ENCODE results near the gene STAB1. TPM values are rescaled to one million over a fixed set of nuclear protein-coding genes. Genes with fewer than 3 reads are reported as not detected.

STAB1 gene
- total and polyA plus RNA-seq, 10 of the 15 experiments (the other 5 are each of a cell fraction or from before 2014, with no cell fraction given), result 0.46 TPM; not detected in 9

GRCh38 chr3:52524258-52524751 is 29.2 kb downstream of the STAB1 start:
- POLR2A ChIA-PET, result no interaction called here
- H3K9ac ChIP-seq (ENCODE audit: control insufficient read depth, insufficient read depth, low read length), result no peak overlapping the region
- SMC1A ChIA-PET (ENCODE audit: uncharacterized antibody, unreplicated experiment), result no interaction called here
- in situ Hi-C loops (cut with MboI), result no loop called here
- TF ChIP-seq TAF1 (IDR thresholded peaks at IDR 0.05; ENCODE audit: borderline replicate concordance, low read depth, low read length) (no peak), POLR2AphosphoS2 (IDR thresholded peaks at IDR 0.05; ENCODE audit: low read depth, low read length) (no peak), BMI1 (IDR thresholded peaks at IDR 0.05; ENCODE audit: borderline replicate concordance) (no peak)
- H3K4me2 ChIP-seq (ENCODE audit: control insufficient read depth, insufficient read depth), result no peak overlapping the region
- H3K27me3 ChIP-seq (replicated peaks in 1 of 2; ENCODE audit: control insufficient read depth in 2 of 2, insufficient read depth in 2 of 2, low read length in 1 of 2), result no peaks in the 10 kb centered on the region
- RAD21 ChIA-PET (ENCODE audit: unreplicated experiment), result no interaction called here
- intact Hi-C loops (cut with micrococcal nuclease; ENCODE audit: unreplicated experiment), result no loop called here
- H4K20me1 ChIP-seq (ENCODE audit: control insufficient read depth, insufficient read depth), result no peaks in the 10 kb centered on the region
- CTCF ChIA-PET, result no interaction called here
- DNase-seq (ENCODE audit: low read depth, low spot score) (no peak), ATAC-seq (no peak), FAIRE-seq (no peak)
- H3K27ac ChIP-seq (ENCODE audit: control insufficient read depth, insufficient read depth), result no peak overlapping the region
- H3K36me3 ChIP-seq (ENCODE audit: control insufficient read depth in 2 of 2, insufficient read depth in 2 of 2, low read length in 1 of 2), result peaks cover 0 to 15% of the 10 kb centered on the region in 2 experiments; a peak in 2 of 4 replicates
- no peak overlapping the region for H3K4me3 ChIP-seq
- WGBS (ENCODE audit: insufficient coverage, insufficient replicate concordance, low lambda C conversion rate, missing lambda C conversion rate), result 89% methylated on average over 18 of the region's 18 CpGs
- BruUV-seq (replicated peaks), result no TSS peak
- H3K4me1 ChIP-seq (ENCODE audit: control insufficient read depth, insufficient read depth, low read length), result no peaks in the 10 kb centered on the region
- H2AFZ ChIP-seq (ENCODE audit: control insufficient read depth, low read depth, low read length), result no peak overlapping the region
- H3K9me3 ChIP-seq (replicated peaks; ENCODE audit: control insufficient read depth, insufficient read depth, low read length), result no peaks in the 10 kb centered on the region
- no peaks in the 10 kb centered on the region for H3K79me2 ChIP-seq (ENCODE audit: control insufficient read depth, insufficient read depth, low read length)

DNA sequence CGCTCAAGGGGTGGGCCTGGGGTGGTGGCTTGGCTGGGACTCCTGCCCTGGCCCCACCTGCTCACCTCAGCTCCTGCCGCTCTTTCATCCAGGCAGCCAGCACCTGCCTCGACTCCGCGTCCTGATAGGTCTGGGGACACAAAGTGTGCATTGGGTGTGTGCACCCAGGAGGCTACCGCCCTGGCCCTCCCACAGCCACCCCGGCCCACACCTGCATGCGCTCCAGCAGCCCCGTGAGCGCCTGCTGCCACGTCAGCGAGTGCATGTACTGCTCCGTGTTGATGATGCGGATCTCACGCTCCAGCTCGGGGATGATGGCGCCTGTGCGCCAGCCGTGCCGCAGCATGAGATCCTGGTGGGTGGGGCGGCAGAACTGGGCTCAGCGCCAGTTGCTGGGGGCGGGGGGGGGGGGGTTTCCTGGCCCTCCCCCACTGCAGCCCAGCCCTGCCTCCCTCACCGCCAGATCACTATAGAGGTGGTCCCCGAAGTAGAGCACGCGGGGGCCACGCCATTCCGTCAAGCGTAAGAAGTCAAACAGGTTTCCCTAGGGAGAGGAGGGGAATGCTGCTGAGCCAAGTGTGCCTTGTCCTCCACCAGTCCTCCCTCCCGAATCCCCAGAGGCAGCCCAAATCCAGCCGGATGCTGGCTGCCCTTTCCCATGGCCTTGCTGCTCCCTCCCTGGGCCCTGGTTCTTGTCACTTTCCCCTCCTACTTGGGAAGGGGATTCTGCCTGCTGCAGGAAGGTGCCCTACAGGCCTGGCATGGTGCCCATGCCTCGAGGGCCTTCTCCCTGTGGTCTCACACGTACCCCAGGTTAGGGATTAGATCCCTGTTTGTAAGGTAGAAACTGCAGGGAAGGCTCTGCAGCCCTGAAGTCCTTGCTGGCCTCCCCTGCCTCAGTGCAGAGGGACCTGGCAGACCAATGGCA is 29.9 kb downstream of the STAB1 start:
- ATAC-seq, result no peak
- Histone ChIP-seq H3K9ac (ENCODE audit: control insufficient read depth, insufficient read depth, low read length) (no peak overlapping the region), H3K36me3 (ENCODE audit: control insufficient read depth in 2 of 2, insufficient read depth in 2 of 2, low read length in 1 of 2) (peaks cover 0 to 15% of the 10 kb centered on the region in 2 experiments; a peak in 2 of 4 replicates), H3K79me2 (ENCODE audit: control insufficient read depth, insufficient read depth, low read length) (no peaks in the 10 kb centered on the region), H3K9me3 (replicated peaks; ENCODE audit: control insufficient read depth, insufficient read depth, low read length) (no peaks in the 10 kb centered on the region), H3K4me2 (ENCODE audit: control insufficient read depth, insufficient read depth) (no peak overlapping the region), H3K27ac (ENCODE audit: control insufficient read depth, insufficient read depth) (no peak overlapping the region), H3K27me3 (replicated peaks in 1 of 2; ENCODE audit: control insufficient read depth in 2 of 2, insufficient read depth in 2 of 2, low read length in 1 of 2) (no peaks in the 10 kb centered on the region), H3K4me3 (no peak overlapping the region), H4K20me1 (ENCODE audit: control insufficient read depth, insufficient read depth) (no peaks in the 10 kb centered on the region), H3K4me1 (ENCODE audit: control insufficient read depth, insufficient read depth, low read length) (no peaks in the 10 kb centered on the region), H2AFZ (ENCODE audit: control insufficient read depth, low read depth, low read length) (no peak overlapping the region)
- no peak for DNase-seq (ENCODE audit: low read depth, low spot score)
- ChIA-PET SMC1A (ENCODE audit: uncharacterized antibody, unreplicated experiment) (no interaction called here), RAD21 (ENCODE audit: unreplicated experiment) (no interaction called here), CTCF (no interaction called here), POLR2A (no interaction called here)
- 98% methylated on average over 24 of the region's 34 CpGs for WGBS (ENCODE audit: insufficient coverage, insufficient replicate concordance, low lambda C conversion rate, missing lambda C conversion rate)
- FAIRE-seq, result no peak
- in situ Hi-C loops (cut with MboI), result no loop called here
- BruUV-seq (replicated peaks), result no TSS peak
- intact Hi-C loops (cut with micrococcal nuclease; ENCODE audit: unreplicated experiment), result no loop called here
- TF ChIP-seq, protein P1, sequence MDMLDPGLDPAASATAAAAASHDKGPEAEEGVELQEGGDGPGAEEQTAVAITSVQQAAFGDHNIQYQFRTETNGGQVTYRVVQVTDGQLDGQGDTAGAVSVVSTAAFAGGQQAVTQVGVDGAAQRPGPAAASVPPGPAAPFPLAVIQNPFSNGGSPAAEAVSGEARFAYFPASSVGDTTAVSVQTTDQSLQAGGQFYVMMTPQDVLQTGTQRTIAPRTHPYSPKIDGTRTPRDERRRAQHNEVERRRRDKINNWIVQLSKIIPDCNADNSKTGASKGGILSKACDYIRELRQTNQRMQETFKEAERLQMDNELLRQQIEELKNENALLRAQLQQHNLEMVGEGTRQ (IDR thresholded peaks at IDR 0.05; ENCODE audit: borderline replicate concordance, low read depth, low read length), result no peak
- TF ChIP-seq, protein P2, sequence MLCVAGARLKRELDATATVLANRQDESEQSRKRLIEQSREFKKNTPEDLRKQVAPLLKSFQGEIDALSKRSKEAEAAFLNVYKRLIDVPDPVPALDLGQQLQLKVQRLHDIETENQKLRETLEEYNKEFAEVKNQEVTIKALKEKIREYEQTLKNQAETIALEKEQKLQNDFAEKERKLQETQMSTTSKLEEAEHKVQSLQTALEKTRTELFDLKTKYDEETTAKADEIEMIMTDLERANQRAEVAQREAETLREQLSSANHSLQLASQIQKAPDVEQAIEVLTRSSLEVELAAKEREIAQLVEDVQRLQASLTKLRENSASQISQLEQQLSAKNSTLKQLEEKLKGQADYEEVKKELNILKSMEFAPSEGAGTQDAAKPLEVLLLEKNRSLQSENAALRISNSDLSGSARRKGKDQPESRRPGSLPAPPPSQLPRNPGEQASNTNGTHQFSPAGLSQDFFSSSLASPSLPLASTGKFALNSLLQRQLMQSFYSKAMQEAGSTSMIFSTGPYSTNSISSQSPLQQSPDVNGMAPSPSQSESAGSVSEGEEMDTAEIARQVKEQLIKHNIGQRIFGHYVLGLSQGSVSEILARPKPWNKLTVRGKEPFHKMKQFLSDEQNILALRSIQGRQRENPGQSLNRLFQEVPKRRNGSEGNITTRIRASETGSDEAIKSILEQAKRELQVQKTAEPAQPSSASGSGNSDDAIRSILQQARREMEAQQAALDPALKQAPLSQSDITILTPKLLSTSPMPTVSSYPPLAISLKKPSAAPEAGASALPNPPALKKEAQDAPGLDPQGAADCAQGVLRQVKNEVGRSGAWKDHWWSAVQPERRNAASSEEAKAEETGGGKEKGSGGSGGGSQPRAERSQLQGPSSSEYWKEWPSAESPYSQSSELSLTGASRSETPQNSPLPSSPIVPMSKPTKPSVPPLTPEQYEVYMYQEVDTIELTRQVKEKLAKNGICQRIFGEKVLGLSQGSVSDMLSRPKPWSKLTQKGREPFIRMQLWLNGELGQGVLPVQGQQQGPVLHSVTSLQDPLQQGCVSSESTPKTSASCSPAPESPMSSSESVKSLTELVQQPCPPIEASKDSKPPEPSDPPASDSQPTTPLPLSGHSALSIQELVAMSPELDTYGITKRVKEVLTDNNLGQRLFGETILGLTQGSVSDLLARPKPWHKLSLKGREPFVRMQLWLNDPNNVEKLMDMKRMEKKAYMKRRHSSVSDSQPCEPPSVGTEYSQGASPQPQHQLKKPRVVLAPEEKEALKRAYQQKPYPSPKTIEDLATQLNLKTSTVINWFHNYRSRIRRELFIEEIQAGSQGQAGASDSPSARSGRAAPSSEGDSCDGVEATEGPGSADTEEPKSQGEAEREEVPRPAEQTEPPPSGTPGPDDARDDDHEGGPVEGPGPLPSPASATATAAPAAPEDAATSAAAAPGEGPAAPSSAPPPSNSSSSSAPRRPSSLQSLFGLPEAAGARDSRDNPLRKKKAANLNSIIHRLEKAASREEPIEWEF (IDR thresholded peaks at IDR 0.05; ENCODE audit: insufficient replicate concordance, low read depth, low read length), result no peak
- TF ChIP-seq ZNF622 (IDR thresholded peaks at IDR 0.05) (no peak), ZNF274 (IDR thresholded peaks at IDR 0.05; ENCODE audit: insufficient read depth, insufficient read length) (no peak), IRF4 (IDR thresholded peaks at IDR 0.05; ENCODE audit: low read depth, low read length) (no peak), RB1 (IDR thresholded peaks at IDR 0.05; ENCODE audit: borderline replicate concordance) (no peak)

All from GM12878 (cell line).